GM12891 (cell line): Measurements from ENCODE around the gene ABCG5.

ENCODE experiments used
- DNase-seq: peaks from one replicate; pipeline ENCODE4 v3.0.0; 2011; ENCODE audit warnings: low spot score; ENCODE audit not compliant: insufficient read length
- FAIRE-seq: peaks from 2 replicates; lab custom pipeline; 2011; peaks lifted over from hg19 to GRCh38; lab: Jason Lieb, UNC
- PAX5 ChIP-seq: IDR thresholded peaks from 2 replicates; pipeline ENCODE4 v1.6.1; 2011; ENCODE audit warnings: low read length, moderate library complexity, mild to moderate bottlenecking; ENCODE audit not compliant: insufficient read depth, severe bottlenecking
- POLR2A ChIP-seq: IDR thresholded peaks from 2 replicates; pipeline ENCODE4 v1.6.1; 2011; ENCODE audit warnings: low read depth, low read length, control low read depth
- POLR2AphosphoS5 ChIP-seq: IDR thresholded peaks from 2 replicates; pipeline ENCODE4 v1.6.1; 2011; ENCODE audit warnings: low read depth, low read length, control low read depth
- POU2F2 ChIP-seq: IDR thresholded peaks from 2 replicates; pipeline ENCODE4 v1.6.1; 2011; ENCODE audit warnings: low read depth, mild to moderate bottlenecking, control low read depth, low read length, moderate library complexity
- SPI1 ChIP-seq: IDR thresholded peaks from 2 replicates; pipeline ENCODE4 v1.6.1; 2011; ENCODE audit warnings: low read depth, low read length, control low read depth
- TAF1 ChIP-seq: IDR thresholded peaks from 2 replicates; pipeline ENCODE4 v1.6.1; 2011; ENCODE audit warnings: low read depth, low read length, control low read depth

The ABCG5 gene

GRCh38 chr2:43814711-43815110 is 23.9 kb downstream of the ABCG5 start:
- DNase-seq (no peak), FAIRE-seq (no peak)
- TF ChIP-seq TAF1, result no peak
- no peak for TF ChIP-seq POLR2AphosphoS5
- TF ChIP-seq POLR2A, result no peak

DNA sequence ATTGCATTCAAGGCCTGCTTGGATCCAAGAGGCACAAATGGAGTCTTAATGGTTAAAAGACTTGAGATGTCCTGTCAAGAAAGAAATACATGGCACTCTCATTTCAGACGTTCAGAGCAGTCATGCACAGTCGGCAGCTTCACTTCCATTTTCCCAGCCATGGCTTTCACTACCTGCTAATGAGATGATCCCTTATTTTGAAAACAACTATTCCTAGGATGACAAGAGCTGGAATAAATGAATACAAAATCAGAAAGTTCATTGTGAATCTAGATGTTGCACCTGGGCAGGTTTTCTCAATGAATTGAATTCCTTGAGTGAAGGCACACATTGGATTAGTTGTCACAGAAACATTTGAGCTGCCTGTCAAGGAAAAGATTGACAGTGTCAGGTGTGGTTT is 25.7 kb downstream of the ABCG5 start:
- FAIRE-seq, result no peak
- TF ChIP-seq POLR2AphosphoS5, result no peak
- TF ChIP-seq POLR2A, result no peak
- no peak for TF ChIP-seq SPI1
- TF ChIP-seq POU2F2, result no peak
- no peak for TF ChIP-seq PAX5
- no peak for TF ChIP-seq TAF1
- no peak for DNase-seq

- DNase-seq (no peak), FAIRE-seq (no peak)
- TF ChIP-seq PAX5, result no peak
- TF ChIP-seq TAF1, result no peak
Measured at GRCh38 chr2:43812006-43812405, 26.6 kb downstream of the ABCG5 start.

DNA sequence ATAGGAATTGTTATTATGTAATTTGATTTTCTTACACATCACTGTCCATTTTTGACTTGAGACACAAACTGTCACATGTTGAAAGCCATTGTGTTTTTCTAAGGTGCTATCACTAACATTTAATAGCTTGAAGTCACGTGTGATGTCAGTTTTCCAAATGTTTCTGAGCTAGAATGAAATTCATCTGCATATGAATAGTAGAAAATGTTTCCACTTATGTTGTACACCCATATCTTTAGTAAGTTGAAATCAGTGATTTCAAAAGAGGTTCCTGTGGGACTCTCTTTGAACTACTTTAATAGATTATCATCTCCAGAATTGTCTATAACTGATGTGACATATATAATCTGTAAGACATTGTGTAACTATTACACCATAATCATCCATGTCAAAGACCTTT is 27.8 kb downstream of the ABCG5 start:
- TF ChIP-seq POLR2A (no peak), POLR2AphosphoS5 (no peak), SPI1 (no peak), POU2F2 (no peak), PAX5 (no peak), TAF1 (no peak)
- DNase-seq (no peak), FAIRE-seq (no peak)

- DNase-seq, result no peak
- FAIRE-seq, result no peak
- TF ChIP-seq PAX5 (no peak), TAF1 (no peak), POLR2A (no peak), POU2F2 (no peak), SPI1 (no peak), POLR2AphosphoS5 (no peak)
Measured at GRCh38 chr2:43810452-43810851, 28.2 kb downstream of the ABCG5 start.

DNA sequence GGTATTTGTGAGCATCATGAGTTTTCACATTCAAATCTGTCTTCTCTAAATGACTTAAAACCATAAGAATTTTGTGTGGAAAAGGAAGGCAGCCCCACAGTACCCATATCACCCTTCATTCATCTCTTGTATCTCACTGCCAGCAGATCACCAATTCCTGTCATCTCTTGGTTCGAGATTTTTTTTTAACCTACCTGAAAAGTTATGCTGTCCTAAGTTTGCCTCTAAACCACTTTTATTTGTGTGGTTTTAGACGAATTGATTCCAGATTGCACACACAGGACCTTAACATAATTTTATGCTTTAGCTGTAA is 32.0 kb downstream of the ABCG5 start:
- FAIRE-seq, result no peak
- no peak for DNase-seq
- no peak for TF ChIP-seq SPI1
- TF ChIP-seq POU2F2, result no peak
- no peak for TF ChIP-seq POLR2AphosphoS5
- TF ChIP-seq TAF1, result no peak
- no peak for TF ChIP-seq PAX5

GRCh38 chr2:43803113-43803512 is 35.5 kb downstream of the ABCG5 start:
- TF ChIP-seq SPI1 (no peak), POLR2A (no peak), TAF1 (no peak), PAX5 (no peak), POU2F2 (no peak), POLR2AphosphoS5 (no peak)

GRCh38 chr2:43802135-43802534 is 36.5 kb downstream of the ABCG5 start:
- DNase-seq (no peak), FAIRE-seq (no peak)
- TF ChIP-seq SPI1 (no peak), POLR2AphosphoS5 (no peak), PAX5 (no peak), POLR2A (no peak), TAF1 (no peak), POU2F2 (no peak)

More at GRCh38 chr2:43803113-43803512, 35.5 kb downstream of the ABCG5 start:
- FAIRE-seq, result peak; percentile 48
- DNase-seq, result no peak

DNA sequence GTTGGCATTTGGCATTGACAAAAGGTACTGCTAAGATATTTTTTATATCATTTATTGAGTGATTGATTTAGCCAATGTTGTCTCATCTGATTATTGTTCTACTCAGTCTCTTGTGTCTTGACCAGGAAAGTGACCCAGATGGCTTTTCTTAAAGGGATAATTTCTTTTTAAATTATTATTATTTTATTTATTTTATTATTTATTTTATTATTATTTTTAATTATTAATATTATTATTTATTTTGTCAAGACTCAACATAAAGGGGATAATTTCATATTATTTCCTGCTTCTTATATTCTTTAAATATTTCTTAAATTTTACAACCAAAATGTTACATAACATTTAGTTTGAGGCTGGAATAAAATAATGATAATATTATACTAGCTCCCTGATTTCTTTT is 37.7 kb downstream of the ABCG5 start:
- FAIRE-seq (no peak), DNase-seq (no peak)
- no peak for TF ChIP-seq POLR2AphosphoS5
- TF ChIP-seq POLR2A, result no peak
- no peak for TF ChIP-seq POU2F2
- no peak for TF ChIP-seq PAX5
- TF ChIP-seq TAF1, result no peak
- TF ChIP-seq SPI1, result no peak

- FAIRE-seq, result no peak
- no peak for DNase-seq
- TF ChIP-seq PAX5 (no peak), TAF1 (no peak), SPI1 (no peak), POLR2A (no peak), POLR2AphosphoS5 (no peak), POU2F2 (no peak)
Measured at GRCh38 chr2:43798300-43798699, 40.3 kb downstream of the ABCG5 start.

GRCh38 chr2:43796206-43796605 is 42.4 kb downstream of the ABCG5 start:
- TF ChIP-seq POU2F2 (no peak), POLR2AphosphoS5 (no peak)
- DNase-seq (no peak), FAIRE-seq (no peak)
